HG03108 (cell line): ENCODE measurements around the gene NTHL1.

ENCODE experiments used
- ATAC-seq: cut with Tn5 transposase; IDR thresholded peaks from one replicate; pipeline ENCODE4 v1.9.1; 2021; ENCODE audit warnings: moderate library complexity; ENCODE audit not compliant: unreplicated experiment

NTHL1 gene

DNA sequence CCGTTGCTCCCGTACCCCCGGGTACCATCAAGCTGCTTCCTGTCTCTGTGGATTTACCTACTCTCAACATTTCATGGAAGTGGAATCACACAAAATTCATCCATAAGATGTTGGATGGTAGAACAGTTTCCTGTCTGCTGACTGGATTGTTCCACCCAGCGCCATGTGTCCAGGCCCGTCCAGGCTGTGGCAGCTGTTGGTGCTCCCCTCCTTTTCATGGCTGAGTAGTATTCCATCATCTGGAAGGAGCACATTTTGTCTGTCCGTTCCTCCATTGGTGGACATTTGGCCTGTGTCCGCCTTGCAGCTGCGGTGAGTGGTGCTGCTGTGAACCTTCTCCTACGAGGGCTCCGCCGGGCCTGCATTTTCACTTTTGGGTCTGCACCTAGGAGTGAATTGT lies 18.5 kb upstream of the NTHL1 start:
- no peak for ATAC-seq

DNA sequence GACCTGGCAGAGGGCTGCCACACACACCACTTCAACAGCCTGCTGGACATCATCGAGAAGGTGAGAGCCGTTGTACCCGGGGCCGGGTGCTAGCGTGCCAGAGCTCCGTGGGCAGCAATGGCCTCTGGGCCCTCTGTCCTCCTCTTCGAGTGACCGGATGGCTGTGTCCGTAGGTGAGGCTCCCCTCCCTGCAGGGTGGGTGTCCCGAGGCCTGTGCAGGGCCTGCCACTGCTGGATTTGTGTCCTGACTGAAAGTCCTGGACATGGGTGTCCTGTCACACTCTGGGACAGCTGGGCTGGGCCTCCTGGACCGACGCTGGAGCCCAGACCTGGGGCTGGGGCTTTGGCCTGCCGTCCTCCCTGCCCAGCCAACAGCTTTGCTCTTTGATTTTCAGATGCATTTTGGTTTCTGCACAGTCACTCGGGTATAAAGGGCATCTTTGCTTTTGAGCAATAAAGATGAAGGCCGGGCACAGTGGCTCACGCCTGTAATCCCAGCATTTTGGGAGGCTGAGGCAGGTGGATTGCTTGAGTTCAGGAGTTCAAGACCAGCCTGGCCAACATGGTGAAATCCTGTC lies 16.8 kb upstream of the NTHL1 start:
- ATAC-seq = no peak

DNA sequence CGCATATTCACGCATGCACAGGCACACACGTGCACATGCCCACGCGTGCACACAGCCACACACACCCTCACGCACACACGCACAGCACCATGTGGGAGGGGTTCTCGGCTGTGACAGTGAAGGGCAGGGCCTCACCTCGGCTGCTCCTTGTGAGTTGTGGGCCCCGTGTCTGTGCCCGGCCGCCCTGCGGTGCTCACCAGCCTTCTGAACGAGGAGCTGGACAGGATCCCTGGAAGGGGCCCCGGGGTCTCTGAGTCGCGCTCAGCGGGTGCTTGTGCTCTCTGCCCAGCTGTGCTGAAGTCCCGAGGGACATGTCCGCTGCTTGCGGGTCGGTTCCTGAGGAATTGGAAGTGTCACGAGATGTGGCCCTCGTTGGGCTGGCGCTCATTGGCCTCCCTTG lies 16.2 kb upstream of the NTHL1 start:
- ATAC-seq = no peak

DNA sequence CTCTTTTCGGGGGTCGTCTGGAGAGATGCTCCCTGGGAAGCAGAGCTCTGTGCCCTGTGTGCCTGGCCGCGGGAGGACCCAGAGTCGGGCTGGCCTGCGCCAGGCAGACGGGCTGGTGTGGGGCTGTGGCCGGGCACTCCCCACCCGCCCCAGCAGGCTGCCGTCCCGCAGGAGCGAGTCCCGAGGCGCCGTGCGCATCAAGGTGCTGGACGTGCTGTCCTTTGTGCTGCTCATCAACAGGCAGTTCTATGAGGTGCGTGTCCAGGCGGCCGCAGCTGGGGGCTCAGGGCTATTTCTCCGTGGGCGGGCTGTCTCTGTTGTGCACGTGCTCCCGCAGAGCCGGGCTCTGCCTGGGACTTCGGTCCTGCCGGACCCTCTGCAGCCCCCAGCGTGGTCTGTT lies 15.2 kb upstream of the NTHL1 start:
- no peak for ATAC-seq

DNA sequence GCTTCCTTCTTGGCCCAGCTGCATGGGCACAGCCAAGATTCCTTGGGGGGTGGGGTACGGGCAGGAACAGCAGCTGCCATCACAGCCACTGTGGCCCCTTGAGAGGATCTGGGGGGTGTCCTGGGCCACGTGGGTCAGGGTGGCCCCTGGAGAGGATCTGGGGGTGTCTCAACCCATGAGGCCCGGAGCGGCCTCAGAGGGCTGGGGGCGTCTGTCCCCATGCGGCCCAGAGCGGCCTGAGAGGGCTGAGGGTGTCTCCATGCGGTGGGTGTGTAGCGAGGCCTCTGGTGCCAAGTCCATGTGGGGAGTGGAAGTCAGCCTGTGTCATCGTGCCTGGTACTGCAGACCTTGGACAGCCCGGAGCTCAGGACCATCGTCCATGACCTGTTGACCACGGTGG lies 13.9 kb upstream of the NTHL1 start:
- ATAC-seq = no peak

DNA sequence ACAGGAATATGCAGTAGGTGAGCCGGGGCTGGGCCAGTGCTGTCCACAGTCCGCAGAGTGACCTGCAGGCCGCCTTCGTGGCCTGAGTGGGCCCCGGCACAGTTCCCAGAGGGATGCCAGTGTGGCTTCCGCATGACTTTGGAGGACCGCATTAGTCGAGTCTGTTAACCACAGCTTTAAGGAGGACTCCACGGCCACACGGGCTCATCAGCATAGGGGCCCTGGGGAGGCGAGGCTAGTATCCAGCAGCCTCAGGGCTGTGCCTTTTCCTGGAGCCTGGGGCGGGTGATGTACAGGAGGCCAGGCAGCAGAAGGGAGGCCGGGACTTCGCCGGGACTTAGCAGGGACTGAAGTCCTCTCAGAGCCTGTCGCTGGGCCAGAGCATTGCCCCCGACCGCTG lies 13.4 kb upstream of the NTHL1 start:
- ATAC-seq = no peak

GRCh38 chr16:2060346-2060745 lies 12.7 kb upstream of the NTHL1 start:
- no peak for ATAC-seq

- no peak for ATAC-seq
Measured at GRCh38 chr16:2058872-2059271, 11.2 kb upstream of the NTHL1 start.

GRCh38 chr16:2058420-2058819 lies 10.8 kb upstream of the NTHL1 start:
- no peak for ATAC-seq

DNA sequence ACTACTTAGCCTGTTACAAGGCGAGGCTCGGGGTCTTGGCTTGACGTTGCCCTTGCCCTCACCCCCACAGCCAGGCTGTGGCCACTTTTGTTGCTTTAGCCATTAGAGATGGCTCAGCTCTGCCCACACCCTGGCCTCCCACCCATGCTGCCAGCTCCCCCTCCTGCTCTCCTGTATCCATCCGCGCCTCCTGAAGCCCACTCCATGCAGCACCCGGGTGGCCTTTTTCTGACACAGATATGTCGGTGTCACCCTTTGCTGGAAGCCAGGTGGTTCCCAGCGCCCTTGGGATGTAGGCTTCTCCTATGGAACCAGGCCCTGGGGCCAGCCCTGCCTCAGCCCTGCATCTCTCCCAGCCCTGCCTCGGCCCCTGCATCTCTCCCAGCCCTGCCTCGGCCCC lies 9.8 kb upstream of the NTHL1 start:
- no peak for ATAC-seq

GRCh38 chr16:2056681-2057407 lies 9.2 kb upstream of the NTHL1 start:
- ATAC-seq = no peak

DNA sequence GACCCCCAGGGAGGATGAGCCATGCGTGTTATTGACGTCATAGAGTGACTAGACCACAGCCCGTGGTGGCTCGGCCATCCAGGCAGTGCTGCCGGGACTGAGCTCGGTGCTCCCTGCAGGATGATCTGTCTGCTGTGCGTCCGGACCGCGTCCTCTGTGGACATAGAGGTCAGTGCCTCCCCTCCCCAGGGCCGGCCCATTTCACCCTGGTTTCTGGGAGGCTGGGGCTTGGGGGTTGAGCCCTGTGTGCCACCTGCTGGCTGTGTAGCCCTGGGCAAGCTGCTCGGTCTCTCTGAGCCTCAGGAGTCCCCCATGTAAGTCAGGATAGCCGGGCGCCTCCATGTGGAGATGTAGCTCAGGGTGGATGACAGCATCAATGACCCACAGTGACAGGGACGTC lies 8.4 kb upstream of the NTHL1 start:
- no peak for ATAC-seq

GRCh38 chr16:2054543-2055245 lies 7.1 kb upstream of the NTHL1 start:
- no peak for ATAC-seq

DNA sequence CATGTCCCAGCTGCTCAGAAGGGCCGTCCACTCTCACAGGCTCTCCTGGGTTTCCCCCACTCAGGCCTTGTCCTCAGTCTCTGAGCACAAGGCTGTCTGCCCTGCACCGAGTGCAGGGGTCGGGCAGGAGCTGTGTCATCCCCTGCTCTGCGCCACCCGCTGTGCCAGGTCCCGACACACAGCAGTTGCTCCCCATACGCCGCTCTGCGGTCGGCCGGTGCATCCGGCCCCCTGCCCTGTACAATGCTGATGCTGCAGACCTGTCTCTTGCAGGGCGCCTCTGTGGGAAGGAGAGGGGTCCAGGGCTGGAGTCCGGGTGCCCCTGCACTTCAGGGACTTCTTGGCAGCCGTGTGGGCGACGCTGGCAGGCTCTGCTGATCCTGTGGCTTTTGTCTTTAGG lies 6.3 kb upstream of the NTHL1 start:
- no peak for ATAC-seq

DNA sequence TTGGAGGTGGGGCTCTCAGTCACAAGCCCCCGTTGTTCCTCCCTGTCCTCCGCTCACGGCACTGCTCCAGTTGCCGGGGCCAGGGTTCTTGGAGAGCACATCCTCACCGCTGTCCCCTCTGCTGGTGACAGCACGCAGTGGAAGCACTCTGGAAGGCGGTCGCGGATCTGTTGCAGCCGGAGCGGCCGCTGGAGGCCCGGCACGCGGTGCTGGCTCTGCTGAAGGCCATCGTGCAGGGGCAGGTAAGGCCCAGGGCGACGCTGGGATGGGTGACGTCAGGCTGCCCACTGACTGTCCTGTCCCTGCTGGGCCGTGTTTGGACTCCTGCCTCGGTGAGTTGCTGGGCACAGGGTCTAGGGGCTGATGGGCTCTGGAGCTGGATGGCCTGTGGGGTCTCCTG lies 5.6 kb upstream of the NTHL1 start:
- no peak for ATAC-seq

GRCh38 chr16:2048116-2048543 lies 496 bp upstream of the NTHL1 start:
- ATAC-seq = no peak

DNA sequence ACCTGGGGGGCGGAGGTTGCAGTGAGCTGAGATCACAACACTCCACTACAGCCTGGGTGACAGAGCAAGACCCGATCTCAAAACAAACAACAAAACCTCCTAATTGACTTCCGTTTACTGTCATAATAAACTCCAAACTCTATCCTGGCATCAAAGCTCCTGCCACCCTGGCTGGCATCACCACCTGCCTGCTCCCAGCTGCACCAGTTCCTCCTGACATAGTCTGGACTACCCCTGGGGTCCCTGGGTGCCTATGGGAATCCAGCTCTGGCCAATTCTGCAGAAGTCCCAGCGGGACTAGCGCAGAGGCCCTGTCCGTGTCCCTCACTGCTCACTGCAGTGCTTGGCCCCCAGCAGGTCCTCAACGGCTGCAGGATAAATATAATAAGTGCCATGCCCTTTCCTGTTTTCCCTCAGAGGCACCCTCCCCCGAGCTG lies 723 bp downstream of the NTHL1 start:
- ATAC-seq = no peak

DNA sequence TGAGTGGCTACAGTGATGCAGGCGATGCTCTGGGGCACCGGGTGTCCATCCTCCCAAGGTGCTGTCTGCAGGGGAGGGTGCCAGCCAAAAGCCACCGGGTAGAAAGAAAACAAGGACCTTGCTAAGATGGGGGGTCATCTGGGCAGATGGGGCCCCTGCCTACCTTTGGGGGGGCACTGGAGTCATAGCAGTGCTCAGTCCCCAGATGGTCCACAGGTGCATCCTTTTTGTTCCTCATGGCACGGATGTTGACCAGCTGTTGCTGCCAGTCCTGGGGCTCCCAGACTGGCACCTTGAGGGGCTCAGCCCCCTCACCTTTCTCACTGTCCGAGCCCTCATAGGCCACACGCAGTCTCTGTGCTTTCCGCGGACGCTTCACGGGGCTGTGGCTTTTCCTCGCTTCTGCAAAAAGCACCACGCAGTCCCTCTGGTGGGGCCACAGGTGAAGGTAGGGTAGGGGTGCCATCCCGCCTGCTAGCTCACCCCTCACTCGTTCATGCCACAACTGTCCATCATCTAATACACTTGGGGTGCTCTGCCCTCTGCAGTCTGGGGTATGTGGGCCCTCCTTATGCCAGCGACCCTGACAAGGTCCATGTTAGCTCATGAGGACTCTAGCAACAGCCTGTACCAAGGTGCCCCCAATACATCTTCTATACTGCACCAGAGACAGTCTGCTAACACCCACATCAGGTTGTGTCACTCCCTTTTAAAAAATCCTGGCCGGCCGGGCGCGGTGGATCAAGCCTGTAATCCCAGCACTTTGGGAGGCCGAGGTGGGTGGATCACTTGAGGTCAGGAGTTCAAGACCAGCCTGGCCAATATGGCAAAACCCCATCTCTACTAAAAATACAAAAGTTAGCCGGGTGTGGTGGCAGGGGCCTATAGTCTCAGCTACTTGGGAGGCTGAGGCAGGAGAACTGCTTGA lies 1.4 kb downstream of the NTHL1 start:
- no peak for ATAC-seq

DNA sequence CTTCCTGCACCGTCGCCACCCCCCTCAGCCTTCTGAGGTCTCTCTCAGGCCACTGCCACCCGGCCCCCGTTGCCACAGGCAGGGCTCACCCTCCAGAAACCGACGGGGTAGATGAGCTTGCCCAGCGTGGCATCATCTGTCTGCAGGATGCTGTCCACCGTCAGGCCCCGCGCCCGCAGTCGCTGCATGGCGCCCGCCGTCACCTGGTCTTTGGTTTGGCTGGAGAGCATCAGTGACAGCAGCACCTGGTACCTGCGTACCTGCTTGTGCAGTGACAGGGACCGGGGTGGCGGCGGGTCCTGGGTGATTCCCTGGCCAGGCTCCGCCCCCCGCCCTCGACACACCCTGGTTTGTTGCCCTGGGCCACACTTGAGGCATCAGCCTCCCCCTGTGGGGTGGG lies 3.1 kb downstream of the NTHL1 start:
- no peak for ATAC-seq

- ATAC-seq = no peak
Measured at GRCh38 chr16:2043667-2044451, 3.8 kb downstream of the NTHL1 start.
